Body of pancreas (tissue), 4 donors: Measurements from ENCODE around the gene FANCD2. TPM values are rescaled to one million over a fixed set of nuclear protein-coding genes. Genes with fewer than 3 reads are reported as not detected.

Experiments
- ATAC-seq: fragments of 150-250 bp; one replicate; pipeline ENCODE4 v1.9.1; 2016
- DNase-seq, 4 donors: peaks; one replicate each; pipeline ENCODE4 v3.0.0-alpha.2; 2019
- H3K27ac ChIP-seq, 4 donors: fragments of 200-600 bp; sonication (generic); 1 replicate in 3 of 4; 2 replicates in 1 of 4; pipeline versions ENCODE4 v1.5.1 to v1.6.1; 2016 to 2019; ENCODE audit warnings: mild to moderate bottlenecking in 1 of 4, mixed read lengths in 1 of 4, moderate library complexity in 1 of 4
- H3K27me3 ChIP-seq, 2 donors: fragments of 200-600 bp; sonication (generic); one replicate each; pipeline ENCODE4 v1.6.0; 2016; ENCODE audit warnings: mild to moderate bottlenecking in 1 of 2
- H3K36me3 ChIP-seq, 2 donors: fragments of 200-600 bp; sonication (generic); replicated peaks in 1 of 2; 2 replicates each; pipeline ENCODE4 v1.5.1; 2016; ENCODE audit warnings: low read depth in 2 of 2; ENCODE audit not compliant: insufficient read depth in 1 of 2
- H3K4me1 ChIP-seq: fragments of 200-600 bp; sonication (generic); one replicate; pipeline ENCODE4 v1.6.0; 2016
- H3K4me3 ChIP-seq, 2 donors: fragments of 200-600 bp; sonication (generic); 1 replicate in 1 of 2; 2 replicates in 1 of 2; pipeline ENCODE4 v1.5.1; 2016 to 2019
- H3K9me3 ChIP-seq, 3 donors: fragments of 200-600 bp; sonication (generic); 1 replicate in 2 of 3; 2 replicates in 1 of 3; pipeline ENCODE4 v1.5.1; 2016
- POLR2A ChIP-seq, 3 donors: fragments of 450-650 bp; IDR thresholded peaks; one replicate each; pipeline ENCODE4 v1.6.1; 2016; ENCODE audit warnings: antibody characterized with exemption in 3 of 3, mild to moderate bottlenecking in 2 of 3
- WGBS, 2 donors: methylation state at CpG; one replicate each; pipeline ENCODE4 v1.1.5; 2017; 5-methylcytosine and 5-hydroxymethylcytosine counted together
- intact Hi-C: fragments of 100-400 bp; cut with DNase I; formaldehyde crosslinking; loops from one replicate; pipeline ENCODE4 v1.15.1; 2023
- total RNA-seq, 2 donors: library from RNA; depleted of rRNA; stranded (reverse); fragments of >200 nt; gene quantifications; one replicate each; pipeline ENCODE4 v1.1.0, GENCODE V29; 2016
- TF ChIP-seq, protein P1 (sequence below), 7 experiments: fragments of 450-650 bp in 4 of 7; fragments of 200-600 bp in 3 of 7; sonication (generic) in 3 of 7; IDR thresholded peaks; one replicate each; pipeline ENCODE4 v1.5.1; 2016 to 2019; ENCODE audit warnings: antibody characterized with exemption in 7 of 7

The FANCD2 gene
- total RNA-seq, 2 donors from 2014 or later: 1.0 to 2.3 TPM

DNA sequence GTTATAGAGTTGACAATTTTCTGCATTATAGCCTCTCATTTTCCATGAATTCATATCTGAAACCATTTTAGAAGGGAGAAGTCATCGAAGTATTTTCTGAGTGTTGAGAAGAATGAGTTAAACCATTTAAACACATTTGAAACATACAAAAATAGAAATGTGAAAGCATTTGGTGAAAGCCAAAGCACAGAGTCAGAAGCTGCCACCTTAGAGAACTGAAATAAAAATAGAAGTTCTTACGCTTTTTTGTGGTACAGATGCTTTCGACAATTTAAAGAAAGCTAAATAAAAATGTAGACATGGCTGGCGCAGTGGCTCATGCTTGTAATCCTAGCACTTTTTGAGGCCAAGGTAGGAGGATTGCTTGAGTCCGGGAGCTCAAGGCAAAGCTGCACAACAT, 72.8 kb downstream of the FANCD2 start:
- no peaks in the 10 kb centered on the region for H3K9me3 ChIP-seq
- H3K4me1 ChIP-seq: no peaks in the 10 kb centered on the region
- TF ChIP-seq POLR2A (IDR thresholded peaks at IDR 0.05): no peak
- TF ChIP-seq, protein P1, sequence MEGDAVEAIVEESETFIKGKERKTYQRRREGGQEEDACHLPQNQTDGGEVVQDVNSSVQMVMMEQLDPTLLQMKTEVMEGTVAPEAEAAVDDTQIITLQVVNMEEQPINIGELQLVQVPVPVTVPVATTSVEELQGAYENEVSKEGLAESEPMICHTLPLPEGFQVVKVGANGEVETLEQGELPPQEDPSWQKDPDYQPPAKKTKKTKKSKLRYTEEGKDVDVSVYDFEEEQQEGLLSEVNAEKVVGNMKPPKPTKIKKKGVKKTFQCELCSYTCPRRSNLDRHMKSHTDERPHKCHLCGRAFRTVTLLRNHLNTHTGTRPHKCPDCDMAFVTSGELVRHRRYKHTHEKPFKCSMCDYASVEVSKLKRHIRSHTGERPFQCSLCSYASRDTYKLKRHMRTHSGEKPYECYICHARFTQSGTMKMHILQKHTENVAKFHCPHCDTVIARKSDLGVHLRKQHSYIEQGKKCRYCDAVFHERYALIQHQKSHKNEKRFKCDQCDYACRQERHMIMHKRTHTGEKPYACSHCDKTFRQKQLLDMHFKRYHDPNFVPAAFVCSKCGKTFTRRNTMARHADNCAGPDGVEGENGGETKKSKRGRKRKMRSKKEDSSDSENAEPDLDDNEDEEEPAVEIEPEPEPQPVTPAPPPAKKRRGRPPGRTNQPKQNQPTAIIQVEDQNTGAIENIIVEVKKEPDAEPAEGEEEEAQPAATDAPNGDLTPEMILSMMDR (IDR thresholded peaks at IDR 0.05): no peak
- H3K27ac ChIP-seq: no peak overlapping the region
- intact Hi-C loops: no loop called here
- no peak for DNase-seq
- no peak overlapping the region for H3K4me3 ChIP-seq
- WGBS, 2 donors: 94 to 95% methylated on average over 5 of the region's 5 CpGs
- ATAC-seq: no peak
- H3K27me3 ChIP-seq: no peaks in the 10 kb centered on the region
- no peaks in the 10 kb centered on the region for H3K36me3 ChIP-seq

DNA sequence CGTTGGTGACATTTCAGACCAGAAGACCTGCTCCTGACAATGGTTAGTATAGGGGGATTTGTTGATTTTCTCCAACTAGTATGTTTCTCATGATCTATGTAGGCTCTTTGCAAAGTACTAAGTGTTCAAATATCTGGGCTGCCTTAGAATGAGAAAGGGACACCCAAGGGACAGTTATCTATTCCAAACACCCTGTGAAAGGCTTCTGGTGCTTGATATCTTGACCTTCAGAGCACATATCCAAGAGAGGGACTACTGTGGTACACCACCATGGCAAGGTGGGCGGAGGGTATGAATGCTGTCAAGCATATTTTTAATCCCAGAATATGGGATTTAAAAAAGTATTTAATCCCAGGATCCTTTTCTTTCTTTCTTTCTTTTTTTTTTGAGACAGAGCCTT, 80.7 kb downstream of the FANCD2 start:
- DNase-seq (no peak), ATAC-seq (no peak)
- H3K9me3 ChIP-seq: no peaks in the 10 kb centered on the region
- H3K27me3 ChIP-seq: no peaks in the 10 kb centered on the region
- no peaks in the 10 kb centered on the region for H3K4me1 ChIP-seq
- no peak overlapping the region for H3K27ac ChIP-seq
- H3K4me3 ChIP-seq: no peak overlapping the region
- H3K36me3 ChIP-seq: no peaks in the 10 kb centered on the region
- intact Hi-C loops: no loop called here
- TF ChIP-seq POLR2A (IDR thresholded peaks at IDR 0.05): no peak
- WGBS, 2 donors: 61 to 64% methylated on average over 2 of the region's 2 CpGs

DNA sequence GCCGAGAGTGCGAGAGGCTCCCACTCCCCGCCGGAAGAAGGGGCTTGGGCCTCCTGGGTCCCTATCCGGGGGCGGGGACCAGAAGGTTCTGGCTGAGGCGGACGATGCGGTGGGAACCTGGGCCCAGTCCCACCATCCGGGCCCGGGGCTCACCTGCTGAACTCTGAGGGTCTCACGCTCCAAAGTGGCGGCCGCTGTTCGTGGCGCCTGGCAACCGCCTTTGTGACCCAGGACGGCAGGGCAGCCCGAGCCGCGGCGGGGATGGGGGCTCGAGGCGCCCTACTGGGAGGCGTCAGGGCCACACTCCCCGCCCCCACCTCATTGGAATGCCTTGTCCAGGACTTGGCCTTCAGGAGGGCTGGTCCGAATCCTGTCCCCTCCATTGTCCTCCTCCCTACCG, 81.9 kb downstream of the FANCD2 start, which contains the start of gene FANCD2OS:
FANCD2OS (minus strand) TSS at position 165 of the 400 bp plus-strand sequence. CDS start 3,481 bp downstream, outside the sequence.
- Histone ChIP-seq H3K27ac (no peak within 1 kb of the TSS), H3K36me3 (no peaks in the 10 kb centered on the region), H3K4me1 (no peaks in the 10 kb centered on the region), H3K27me3 (no peaks in the 10 kb centered on the region), H3K9me3 (no peaks in the 10 kb centered on the region), H3K4me3 (no peak within 1 kb of the TSS)
- ATAC-seq (no peak), DNase-seq (no peak)
- 47 to 73% methylated on average over 9 to 22 of the region's 28 CpGs for WGBS, 2 donors
- TF ChIP-seq POLR2A (IDR thresholded peaks at IDR 0.05): no peak
- TF ChIP-seq, protein P1 (IDR thresholded peaks at IDR 0.05): no peak
- intact Hi-C loops: no loop called here

DNA sequence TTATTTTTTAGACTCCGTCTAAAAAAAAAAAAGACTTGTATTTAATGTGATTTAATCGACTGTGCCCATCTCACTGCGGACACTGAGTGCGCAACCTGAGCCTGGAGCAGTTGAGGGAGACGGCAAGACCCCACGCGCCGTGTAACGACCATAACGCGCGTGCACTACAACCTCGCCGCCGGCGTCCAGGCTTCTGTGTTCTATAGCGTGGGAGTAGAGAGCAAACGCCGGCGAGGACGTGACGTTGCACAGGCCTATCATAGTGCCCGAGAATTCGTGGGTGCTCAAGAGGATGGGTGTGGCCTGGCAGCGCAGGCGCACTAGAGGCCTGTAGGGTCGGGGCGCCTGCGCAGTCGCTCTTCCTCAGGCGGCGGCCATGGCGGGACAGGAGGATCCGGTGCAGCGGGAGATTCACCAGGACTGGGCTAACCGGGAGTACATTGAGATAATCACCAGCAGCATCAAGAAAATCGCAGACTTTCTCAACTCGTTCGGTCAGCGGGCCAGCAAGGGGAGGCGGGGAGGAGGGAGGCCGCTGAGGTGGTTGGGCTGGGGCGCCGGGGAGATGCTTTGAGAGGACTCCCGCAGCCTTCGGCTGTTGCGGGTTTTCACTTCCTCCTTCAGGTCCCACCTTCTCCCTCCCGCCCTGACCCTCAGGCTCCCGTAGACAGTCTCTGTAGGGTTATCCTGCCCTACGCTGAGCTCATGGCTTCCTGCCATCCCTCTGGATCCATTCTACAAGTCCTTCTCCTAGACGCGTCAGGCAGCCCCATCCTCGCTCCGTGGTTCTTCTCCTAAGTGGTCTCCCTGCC, 89.3 kb downstream of the FANCD2 start, which contains the start of gene BRK1:
BRK1 (plus strand) TSS at position 350 of the 812 bp plus-strand sequence; CDS start at position 377, 27 bp downstream.
- TF ChIP-seq POLR2A (IDR thresholded peaks at IDR 0.05): peak; percentile 88 to 97 (median 95)
- TF ChIP-seq, protein P1 (IDR thresholded peaks at IDR 0.05): peak in 2 of 7 experiments; percentile 17 to 18
- Histone ChIP-seq H3K9me3 (no peaks in the 10 kb centered on the region), H3K36me3 (no peaks in the 10 kb centered on the region), H3K27ac (peak within 1 kb of the TSS; percentile 55 to 84 (median 67)), H3K4me1 (peaks cover 23% of the 10 kb centered on the region), H3K27me3 (no peaks in the 10 kb centered on the region), H3K4me3 (peak within 1 kb of the TSS; percentile 87 to 88)
- ATAC-seq (peak; percentile 100), DNase-seq (peak; percentile 94 to 97 (median 97))
- 0 to 1% methylated on average over 31 to 53 of the region's 54 CpGs for WGBS, 2 donors
- intact Hi-C loops: no loop called here

DNA sequence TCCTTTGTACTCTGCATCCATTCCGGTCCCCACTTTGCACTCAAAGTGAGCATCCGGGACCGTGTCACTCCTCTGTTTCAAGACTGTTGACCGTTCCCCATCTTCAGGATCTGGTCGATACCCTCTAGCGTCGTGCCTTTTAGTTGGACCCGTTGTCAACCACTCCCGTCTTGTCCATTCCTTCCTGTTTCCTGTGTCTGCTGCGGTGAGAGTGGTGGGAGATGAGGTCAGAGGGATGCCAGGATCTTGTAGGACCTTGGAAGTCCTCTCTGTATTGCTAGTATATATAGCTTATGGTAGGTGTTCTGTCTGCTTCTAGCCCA, 89.9 kb downstream of the FANCD2 start:
- ATAC-seq (no peak), DNase-seq (no peak)
- Histone ChIP-seq H3K4me3 (peak overlapping the region; percentile 87 to 88), H3K27ac (peak overlapping the region in 3 of 4 donors; percentile 56 to 84 (median 78)), H3K36me3 (no peaks in the 10 kb centered on the region), H3K9me3 (no peaks in the 10 kb centered on the region), H3K4me1 (peaks cover 23% of the 10 kb centered on the region), H3K27me3 (no peaks in the 10 kb centered on the region)
- TF ChIP-seq, protein P1 (IDR thresholded peaks at IDR 0.05): no peak
- no peak for TF ChIP-seq POLR2A (IDR thresholded peaks at IDR 0.05)
- intact Hi-C loops: no loop called here
- WGBS, 2 donors: 0% methylated on average over 10 of the region's 10 CpGs
